Nephron (organoid): Measurements from ENCODE around the gene MPC1.
A peak's percentile ranks its signal among the peaks of the same experiment; 100 is the strongest.

Experiments
- H3K27ac Mint-ChIP-seq, 3 experiments: 2 replicates each; pipeline ENCODE4 v1.8.0; 2020; ENCODE audit warnings: mixed read lengths in 3 of 3, mild to moderate bottlenecking in 2 of 3, moderate library complexity in 1 of 3
- H3K27me3 Mint-ChIP-seq: 2 replicates; pipeline ENCODE4 v1.8.0; 2021; ENCODE audit warnings: low read depth, mild to moderate bottlenecking, moderate library complexity, mixed read lengths
- H3K36me3 Mint-ChIP-seq: 2 replicates; pipeline ENCODE4 v1.8.0; 2020; ENCODE audit warnings: low read depth, mixed read lengths
- H3K4me1 Mint-ChIP-seq: 2 replicates; pipeline ENCODE4 v1.8.0; 2020; ENCODE audit warnings: mixed read lengths
- H3K4me3 Mint-ChIP-seq, 3 experiments: 2 replicates each; pipeline ENCODE4 v1.8.0; 2020; ENCODE audit warnings: mild to moderate bottlenecking in 3 of 3, mixed read lengths in 3 of 3, moderate library complexity in 2 of 3
- H3K9me3 Mint-ChIP-seq: 2 replicates; pipeline ENCODE4 v1.8.0; 2020; ENCODE audit warnings: mixed read lengths
- CTCF ChIP-seq, 3 experiments: fragments of 200-600 bp; sonication (generic); IDR thresholded peaks; one replicate each; pipeline ENCODE4 v1.5.0; 2021; ENCODE audit warnings: antibody characterized with exemption in 3 of 3; ENCODE audit not compliant: unreplicated experiment in 3 of 3

MPC1 gene

GRCh38 chr6:166382933-166383801 is at the start of gene MPC1:
Gene MPC1 (minus strand): TSS chr6:166382940. CDS start chr6:166382876, 64 bp downstream.
- Mint-ChIP-seq H3K27ac (peak within 1 kb of the TSS; percentile 88 to 98 (median 95)), H3K27me3 (no peaks in the 10 kb centered on the region), H3K36me3 (no peaks in the 10 kb centered on the region), H3K4me1 (peaks cover 16% of the 10 kb centered on the region), H3K9me3 (no peaks in the 10 kb centered on the region), H3K4me3 (peak within 1 kb of the TSS; percentile 92 to 97 (median 94))
- TF ChIP-seq CTCF (IDR thresholded peaks at IDR 0.05; ENCODE audit: unreplicated experiment in 3 of 3) = no peak

- H3K4me3 Mint-ChIP-seq = no peak overlapping the region
- peaks cover 27% of the 10 kb centered on the region for H3K36me3 Mint-ChIP-seq
- H3K27ac Mint-ChIP-seq = no peak overlapping the region
- H3K27me3 Mint-ChIP-seq = peaks cover 3% of the 10 kb centered on the region
- H3K9me3 Mint-ChIP-seq = no peaks in the 10 kb centered on the region
- no peaks in the 10 kb centered on the region for H3K4me1 Mint-ChIP-seq
- no peak for TF ChIP-seq CTCF (IDR thresholded peaks at IDR 0.05; ENCODE audit: unreplicated experiment in 3 of 3)
Observed at GRCh38 chr6:166430269-166430668, 47.5 kb upstream of the MPC1 start.

GRCh38 chr6:166424431-166424830 is 41.7 kb upstream of the MPC1 start:
- H3K36me3 Mint-ChIP-seq = peaks cover 22% of the 10 kb centered on the region
- H3K27ac Mint-ChIP-seq = no peak overlapping the region
- H3K9me3 Mint-ChIP-seq = no peaks in the 10 kb centered on the region
- TF ChIP-seq CTCF (IDR thresholded peaks at IDR 0.05; ENCODE audit: unreplicated experiment in 3 of 3) = no peak
- peaks cover 4% of the 10 kb centered on the region for H3K27me3 Mint-ChIP-seq
- H3K4me3 Mint-ChIP-seq = no peak overlapping the region
- no peaks in the 10 kb centered on the region for H3K4me1 Mint-ChIP-seq

- Mint-ChIP-seq H3K27me3 (peaks cover 4% of the 10 kb centered on the region), H3K36me3 (peaks cover 25% of the 10 kb centered on the region), H3K4me3 (no peak overlapping the region), H3K27ac (no peak overlapping the region), H3K4me1 (no peaks in the 10 kb centered on the region), H3K9me3 (no peaks in the 10 kb centered on the region)
- TF ChIP-seq CTCF (IDR thresholded peaks at IDR 0.05; ENCODE audit: unreplicated experiment in 3 of 3) = no peak
Observed at GRCh38 chr6:166423781-166424180, 41.0 kb upstream of the MPC1 start.

GRCh38 chr6:166423051-166423745 is 40.5 kb upstream of the MPC1 start:
- no peaks in the 10 kb centered on the region for H3K9me3 Mint-ChIP-seq
- H3K4me1 Mint-ChIP-seq = no peaks in the 10 kb centered on the region
- no peak overlapping the region for H3K4me3 Mint-ChIP-seq
- H3K27me3 Mint-ChIP-seq = peaks cover 4% of the 10 kb centered on the region
- no peak overlapping the region for H3K27ac Mint-ChIP-seq
- no peak for TF ChIP-seq CTCF (IDR thresholded peaks at IDR 0.05; ENCODE audit: unreplicated experiment in 3 of 3)
- peaks cover 27% of the 10 kb centered on the region for H3K36me3 Mint-ChIP-seq
